K562 (cell line): ENCODE results near the gene ERBB4. TPM values are rescaled to one million over a fixed set of nuclear protein-coding genes. Genes with fewer than 3 reads are reported as not detected.

Experiments used
- ATAC-seq: fragments of 200-7000 bp; cut with Tn5 transposase; 3 replicates; pipeline ENCODE4 v1.9.1; 2020; ENCODE audit warnings: moderate library complexity
- BruUV-seq: library from RNA; stranded (reverse); fragments of 400-500 nt; replicated peaks from 2 replicates; lab custom pipeline; 2021; lab: Mats Ljungman, UMichigan
- CTCF ChIA-PET: fragments of 300-600 bp; formaldehyde crosslinking; extraction: SDS; loops from one replicate; lab custom pipeline; 2021; ENCODE audit warnings: low intra/inter-chr PET ratio; lab: Yijun Ruan, JAX
- POLR2A ChIA-PET: fragments of 300-600, 350-650 bp; sonication (Branson Sonifier 250); formaldehyde crosslinking; extraction: SDS; loops from one replicate; lab custom pipeline; 2021; ENCODE audit warnings: antibody characterized with exemption, inconsistent platforms; lab: Yijun Ruan, JAX
- DNase-seq, 4 experiments: peaks; one replicate each; pipeline versions ENCODE4 v3.0.0 to v3.0.0-alpha.2; 2011 to 2018; ENCODE audit warnings: low spot score in 3 of 4, mixed read lengths in 3 of 4; ENCODE audit errors: extremely low read depth in 1 of 4
- FAIRE-seq: peaks from 2 replicates; lab custom pipeline; 2011; peaks lifted over from hg19 to GRCh38; lab: Jason Lieb, UNC
- H2AFZ ChIP-seq: 2 replicates; pipeline ENCODE4 v1.6.0; 2011; ENCODE audit warnings: low read depth, low read length, control low read depth, inconsistent platforms
- H3K27ac ChIP-seq: fragments of 200-600 bp; 3 replicates; pipeline ENCODE4 v1.8.0; 2011; ENCODE audit warnings: low read depth, mild to moderate bottlenecking, control low read depth, inconsistent platforms, low read length, moderate library complexity, mixed read lengths; ENCODE audit errors: extremely low read depth
- H3K27me3 ChIP-seq, 2 experiments: fragments of 300-600 bp in 1 of 2; 2 replicates in 1 of 2; 3 replicates in 1 of 2; pipeline versions ENCODE4 v1.6.0 to v1.8.0; 2011; ENCODE audit warnings: inconsistent platforms in 2 of 2, low read length in 2 of 2, mild to moderate bottlenecking in 1 of 2, mixed read lengths in 1 of 2, moderate library complexity in 1 of 2; ENCODE audit not compliant: control insufficient read depth in 2 of 2, insufficient read depth in 2 of 2
- H3K36me3 ChIP-seq: fragments of 300-600 bp; 3 replicates; pipeline ENCODE4 v1.8.0; 2011; ENCODE audit warnings: mild to moderate bottlenecking, low read length, inconsistent platforms; ENCODE audit not compliant: control insufficient read depth, insufficient read depth
- H3K4me1 ChIP-seq, 2 experiments: fragments of 200-600 bp in 1 of 2; replicated peaks in 1 of 2; 2 replicates in 1 of 2; 3 replicates in 1 of 2; pipeline versions ENCODE4 v1.5.1 to v1.8.0; 2011; ENCODE audit warnings: inconsistent platforms in 2 of 2, low read length in 2 of 2, mild to moderate bottlenecking in 1 of 2, mixed read lengths in 1 of 2, moderate library complexity in 1 of 2; ENCODE audit not compliant: control insufficient read depth in 2 of 2, insufficient read depth in 2 of 2
- H3K4me2 ChIP-seq: 2 replicates; pipeline ENCODE4 v1.6.1; 2011; ENCODE audit warnings: low read length, control low read depth, inconsistent platforms, mixed read lengths; ENCODE audit not compliant: insufficient read depth
- H3K4me3 ChIP-seq: fragments of 200-600 bp; sonication (generic), shearing (Covaris generic); 2 replicates; pipeline ENCODE4 v1.5.1; 2016; ENCODE audit warnings: control low read depth, inconsistent platforms
- H3K79me2 ChIP-seq: fragments of 200-600 bp; 3 replicates; pipeline ENCODE4 v1.8.0; 2011; ENCODE audit warnings: low read length, inconsistent platforms; ENCODE audit not compliant: control insufficient read depth, insufficient read depth
- H3K9ac ChIP-seq, 2 experiments: 2 replicates each; pipeline versions ENCODE4 v1.6.0 to v1.6.1; 2011; ENCODE audit warnings: low read depth in 2 of 2, low read length in 2 of 2, control low read depth in 1 of 2, inconsistent platforms in 1 of 2, mild to moderate bottlenecking in 1 of 2, mixed read lengths in 1 of 2; ENCODE audit not compliant: insufficient read depth in 1 of 2
- H3K9me1 ChIP-seq: one replicate; pipeline ENCODE4 v1.6.0; 2011; ENCODE audit warnings: inconsistent platforms, mild to moderate bottlenecking, low read length, moderate library complexity; ENCODE audit not compliant: control insufficient read depth, insufficient read depth
- H3K9me3 ChIP-seq: replicated peaks from 2 replicates; pipeline ENCODE4 v1.5.1; 2011; ENCODE audit warnings: low read depth, low read length, inconsistent platforms; ENCODE audit not compliant: control insufficient read depth, insufficient read depth
- H4K20me1 ChIP-seq: replicated peaks from 2 replicates; pipeline ENCODE4 v1.6.1; 2011; ENCODE audit warnings: low read length, inconsistent platforms, mixed read lengths; ENCODE audit not compliant: control insufficient read depth, insufficient read depth
- ARHGAP35 ChIP-seq: fragments of 450-650 bp; IDR thresholded peaks from 2 replicates; pipeline ENCODE4 v1.6.1; 2018; ENCODE audit not compliant: partially characterized antibody
- CEBPB ChIP-seq: fragments of 450-650 bp; IDR thresholded peaks from 2 replicates; pipeline ENCODE4 v1.6.1; 2016; ENCODE audit warnings: missing genetic modification characterization, missing compliant biosample characterization
- CHD2 ChIP-seq: IDR thresholded peaks from 2 replicates; pipeline ENCODE4 v1.6.1; 2011; ENCODE audit warnings: low read depth, low read length
- EHMT2 ChIP-seq: fragments of 450-650 bp; IDR thresholded peaks from 2 replicates; pipeline ENCODE4 v1.6.1; 2018; ENCODE audit warnings: antibody characterized with exemption
- RBM22 ChIP-seq: fragments of 200-400 bp; formaldehyde crosslinking; IDR thresholded peaks from 2 replicates; pipeline ENCODE4 v1.6.1; 2018; ENCODE audit warnings: low read length, low read depth; ENCODE audit not compliant: poor library complexity, severe bottlenecking
- SRF ChIP-seq, 2 experiments: fragments of 250-450, 450-650 bp in 1 of 2; sonication (Bioruptor Pico) in 1 of 2; sonication (generic) in 1 of 2; formaldehyde crosslinking; IDR thresholded peaks; 2 replicates each; pipeline versions ENCODE4 v1.5.0 to v1.5.1; 2020 to 2022; ENCODE audit warnings: mild to moderate bottlenecking in 1 of 2, missing genetic modification reagents in 1 of 2
- TBL1XR1 ChIP-seq, 2 experiments: IDR thresholded peaks; 2 replicates each; pipeline ENCODE4 v1.6.1; 2012; ENCODE audit warnings: improper control_type of control experiment in 2 of 2, low read length in 2 of 2, mild to moderate bottlenecking in 1 of 2
- ZC3H4 ChIP-seq: sonication (generic); formaldehyde crosslinking; IDR thresholded peaks from 2 replicates; pipeline ENCODE4 v1.9.0; 2021; ENCODE audit warnings: missing genetic modification reagents, borderline replicate concordance
- ZNF165 ChIP-seq: fragments of 250-450 bp; sonication (Bioruptor Pico); IDR thresholded peaks from 2 replicates; pipeline ENCODE4 v1.4.0; 2020; ENCODE audit warnings: borderline replicate concordance
- ZNF224 ChIP-seq: sonication (generic); formaldehyde crosslinking; IDR thresholded peaks from 2 replicates; pipeline ENCODE4 v1.8.0; 2022; ENCODE audit warnings: mild to moderate bottlenecking, missing genetic modification reagents
- ZNF384 ChIP-seq: IDR thresholded peaks from 2 replicates; pipeline ENCODE4 v1.6.1; 2012; ENCODE audit warnings: low read depth, low read length, improper control_type of control experiment
- ZNF780A ChIP-seq: fragments of 250-450 bp; sonication (Bioruptor Pico); IDR thresholded peaks from 2 replicates; pipeline ENCODE4 v1.5.0; 2021; ENCODE audit warnings: mild to moderate bottlenecking
- WGBS: fragments of 100-300 bp; shearing (Covaris generic); methylation state at CpG from one replicate; pipeline ENCODE4 v1.1.6; 2016; ENCODE audit warnings: low coverage, mixed read lengths; ENCODE audit not compliant: insufficient coverage; ENCODE audit errors: missing lambda C conversion rate; 5-methylcytosine and 5-hydroxymethylcytosine counted together
- in situ Hi-C: fragments of 300-500 bp; cut with MboI; formaldehyde crosslinking; loops from 4 replicates; pipeline ENCODE4 v1.15.0; 2018; ENCODE audit warnings: inconsistent platforms, mixed read lengths
- intact Hi-C: fragments of 100-400 bp; cut with micrococcal nuclease; formaldehyde crosslinking; loops from 2 replicates; pipeline ENCODE4 v1.14.2; 2022
- polyA plus RNA-seq, 8 experiments: library from polyadenylated mRNA; depleted of rRNA in 4 of 8; stranded (reverse) in 5 of 8; unstranded in 3 of 8; fragments of >200 nt; fragmentation: Nextera tagmentation in 2 of 8; fragmentation: Illumina TruSeq in 1 of 8; extraction: Ambion mirVana in 2 of 8; extraction: Trizol in 1 of 8; gene quantifications; 2 replicates each; pipeline versions ENCODE4 v1.2.1 to v1.2.3, GENCODE V29; 2011 to 2014; ENCODE audit warnings: inconsistent platforms in 1 of 8, missing spikeins in 1 of 8
- total RNA-seq, 7 experiments: library from RNA; depleted of rRNA in 6 of 7; stranded (reverse); fragments of >200 nt in 6 of 7; fragmentation: Illumina TruSeq in 2 of 7; extraction: Trizol in 2 of 7; gene quantifications; 2 replicates each; pipeline versions ENCODE4 v1.2.1 to v1.2.3, GENCODE V29; 2011 to 2021; ENCODE audit warnings: low replicate concordance in 1 of 7
- TF ChIP-seq, protein P1 (sequence below): sonication (generic); formaldehyde crosslinking; IDR thresholded peaks from 2 replicates; pipeline ENCODE4 v1.8.0; 2022; ENCODE audit warnings: mild to moderate bottlenecking, low read depth, missing genetic modification reagents
- TF ChIP-seq, protein P2 (sequence below): fragments of 250-450 bp; sonication (Bioruptor Pico); IDR thresholded peaks from 2 replicates; pipeline ENCODE4 v1.4.0; 2020; ENCODE audit warnings: mild to moderate bottlenecking
- TF ChIP-seq, protein P3 (sequence below): IDR thresholded peaks from 2 replicates; pipeline ENCODE4 v1.6.1; 2016; ENCODE audit warnings: missing genetic modification characterization, missing compliant biosample characterization

ERBB4 gene
- total and polyA plus RNA-seq, 9 of the 15 experiments (the other 6 are each of a cell fraction or from before 2014, with no cell fraction given), result not detected

GRCh38 chr2:211371465-211371864 is 1167.1 kb downstream of the ERBB4 start (continued):
- TF ChIP-seq, protein P1, sequence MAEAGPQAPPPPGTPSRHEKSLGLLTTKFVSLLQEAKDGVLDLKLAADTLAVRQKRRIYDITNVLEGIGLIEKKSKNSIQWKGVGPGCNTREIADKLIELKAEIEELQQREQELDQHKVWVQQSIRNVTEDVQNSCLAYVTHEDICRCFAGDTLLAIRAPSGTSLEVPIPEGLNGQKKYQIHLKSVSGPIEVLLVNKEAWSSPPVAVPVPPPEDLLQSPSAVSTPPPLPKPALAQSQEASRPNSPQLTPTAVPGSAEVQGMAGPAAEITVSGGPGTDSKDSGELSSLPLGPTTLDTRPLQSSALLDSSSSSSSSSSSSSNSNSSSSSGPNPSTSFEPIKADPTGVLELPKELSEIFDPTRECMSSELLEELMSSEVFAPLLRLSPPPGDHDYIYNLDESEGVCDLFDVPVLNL (CRISPR knock-in tag), result no peak
- TF ChIP-seq, protein P2, sequence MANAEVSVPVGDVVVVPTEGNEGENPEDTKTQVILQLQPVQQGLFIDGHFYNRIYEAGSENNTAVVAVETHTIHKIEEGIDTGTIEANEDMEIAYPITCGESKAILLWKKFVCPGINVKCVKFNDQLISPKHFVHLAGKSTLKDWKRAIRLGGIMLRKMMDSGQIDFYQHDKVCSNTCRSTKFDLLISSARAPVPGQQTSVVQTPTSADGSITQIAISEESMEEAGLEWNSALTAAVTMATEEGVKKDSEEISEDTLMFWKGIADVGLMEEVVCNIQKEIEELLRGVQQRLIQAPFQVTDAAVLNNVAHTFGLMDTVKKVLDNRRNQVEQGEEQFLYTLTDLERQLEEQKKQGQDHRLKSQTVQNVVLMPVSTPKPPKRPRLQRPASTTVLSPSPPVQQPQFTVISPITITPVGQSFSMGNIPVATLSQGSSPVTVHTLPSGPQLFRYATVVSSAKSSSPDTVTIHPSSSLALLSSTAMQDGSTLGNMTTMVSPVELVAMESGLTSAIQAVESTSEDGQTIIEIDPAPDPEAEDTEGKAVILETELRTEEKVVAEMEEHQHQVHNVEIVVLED (CRISPR knock-in tag), result no peak

DNA sequence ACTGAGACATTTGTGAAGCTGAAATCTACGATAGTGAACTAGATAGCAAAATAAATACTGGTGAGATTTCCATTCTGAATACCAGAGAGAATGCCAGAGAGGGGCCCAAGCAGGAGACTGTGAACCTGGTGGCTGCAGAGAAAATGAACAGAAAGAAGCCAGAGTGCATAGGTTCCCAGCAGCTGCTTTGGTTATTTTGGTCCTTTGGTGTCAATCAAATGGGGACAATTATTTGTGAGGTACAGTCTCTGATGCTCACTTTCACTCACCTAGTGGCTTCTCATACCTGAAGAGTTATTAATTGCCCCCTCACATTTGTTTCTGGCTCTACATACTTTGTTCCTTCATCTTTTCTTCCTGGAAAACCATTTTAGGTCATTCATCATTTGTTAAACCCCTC is 1170.1 kb downstream of the ERBB4 start:
- no peaks in the 10 kb centered on the region for H3K9me3 ChIP-seq
- no peak overlapping the region for H3K4me3 ChIP-seq
- ChIA-PET CTCF (no interaction called here), POLR2A (no interaction called here)
- H3K4me2 ChIP-seq, result no peak overlapping the region
- H3K36me3 ChIP-seq, result no peaks in the 10 kb centered on the region
- intact Hi-C loops, result no loop called here
- H3K4me1 ChIP-seq, result no peaks in the 10 kb centered on the region
- TF ChIP-seq RBM22, result no peak
- no peak for TF ChIP-seq CHD2
- no peak for TF ChIP-seq SRF (CRISPR knock-in tag; IDR thresholded peaks at IDR 0.05)
- no peak for TF ChIP-seq CEBPB (tag)
- no peak for TF ChIP-seq ZC3H4 (CRISPR knock-in tag)
- no peak for TF ChIP-seq TBL1XR1 (IDR thresholded peaks at IDR 0.05; ENCODE audit: low read length in 2 of 2)
- no peak for TF ChIP-seq ZNF165
- TF ChIP-seq, protein P1 (CRISPR knock-in tag), result no peak
- no peak for TF ChIP-seq ZNF780A (CRISPR knock-in tag)
- TF ChIP-seq ZNF384, result no peak
- TF ChIP-seq, protein P3, sequence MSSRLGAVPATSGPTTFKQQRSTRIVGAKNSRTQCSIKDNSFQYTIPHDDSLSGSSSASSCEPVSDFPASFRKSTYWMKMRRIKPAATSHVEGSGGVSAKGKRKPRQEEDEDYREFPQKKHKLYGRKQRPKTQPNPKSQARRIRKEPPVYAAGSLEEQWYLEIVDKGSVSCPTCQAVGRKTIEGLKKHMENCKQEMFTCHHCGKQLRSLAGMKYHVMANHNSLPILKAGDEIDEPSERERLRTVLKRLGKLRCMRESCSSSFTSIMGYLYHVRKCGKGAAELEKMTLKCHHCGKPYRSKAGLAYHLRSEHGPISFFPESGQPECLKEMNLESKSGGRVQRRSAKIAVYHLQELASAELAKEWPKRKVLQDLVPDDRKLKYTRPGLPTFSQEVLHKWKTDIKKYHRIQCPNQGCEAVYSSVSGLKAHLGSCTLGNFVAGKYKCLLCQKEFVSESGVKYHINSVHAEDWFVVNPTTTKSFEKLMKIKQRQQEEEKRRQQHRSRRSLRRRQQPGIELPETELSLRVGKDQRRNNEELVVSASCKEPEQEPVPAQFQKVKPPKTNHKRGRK (tag), result no peak
- TF ChIP-seq ZNF224 (CRISPR knock-in tag), result no peak
- no peak for TF ChIP-seq ARHGAP35
- TF ChIP-seq EHMT2, result no peak
- H4K20me1 ChIP-seq, result no peaks in the 10 kb centered on the region
- BruUV-seq, result no TSS peak
- no peaks in the 10 kb centered on the region for H3K9me1 ChIP-seq
- 0% methylated on average over 1 of the region's 1 CpG for WGBS
- no peak overlapping the region for H2AFZ ChIP-seq
- in situ Hi-C loops, result no loop called here
- DNase-seq (no peak), ATAC-seq (no peak), FAIRE-seq (no peak)
- H3K27me3 ChIP-seq, result no peaks in the 10 kb centered on the region
- H3K27ac ChIP-seq, result no peak overlapping the region
- H3K9ac ChIP-seq, result no peak overlapping the region
- no peaks in the 10 kb centered on the region for H3K79me2 ChIP-seq
